Measurements from ENCODE around the gene SCGB3A2. TPM values are rescaled to one million over a fixed set of nuclear protein-coding genes. Genes with fewer than 3 reads are reported as not detected.

SCGB3A2 gene
- polyA plus RNA-seq, 3 donors = 1.3 to 15.9 (median 9.3) TPM

GRCh38 chr5:147842869-147843268 lies 35.6 kb upstream of the SCGB3A2 start:
- Histone ChIP-seq H3K36me3 (replicated peaks in 1 of 2; ENCODE audit: control insufficient read depth in 1 of 2, insufficient read depth in 2 of 2, low read length in 2 of 2) (no peaks in the 10 kb centered on the region), H3K9ac (ENCODE audit: insufficient read depth, low read length, poor library complexity, severe bottlenecking) (no peak overlapping the region), H3K79me2 (ENCODE audit: insufficient read depth, low read length) (no peaks in the 10 kb centered on the region), H3K4me1 (ENCODE audit: control insufficient read depth in 1 of 2, insufficient read depth in 2 of 2, low read length in 2 of 2) (no peaks in the 10 kb centered on the region), H3K27me3 (ENCODE audit: control insufficient read depth in 2 of 2, insufficient read depth in 2 of 2, low read length in 2 of 2) (no peaks in the 10 kb centered on the region), H2AFZ (ENCODE audit: insufficient read depth, low read depth, low read length, poor library complexity, severe bottlenecking) (no peak overlapping the region), H4K20me1 (ENCODE audit: insufficient read depth, low read length) (no peaks in the 10 kb centered on the region), H3K4me2 (replicated peaks; ENCODE audit: extremely low read depth, low read length, poor library complexity, severe bottlenecking) (no peak overlapping the region), H3K27ac (ENCODE audit: low read depth in 1 of 2, low read length in 2 of 2) (no peak overlapping the region), H3K9me3 (replicated peaks in 1 of 2; ENCODE audit: control insufficient read depth in 1 of 2, insufficient read depth in 1 of 2, low read length in 2 of 2) (no peaks in the 10 kb centered on the region), H3K4me3 (replicated peaks in 1 of 3; ENCODE audit: low read depth in 2 of 3, low read length in 3 of 3) (no peak overlapping the region)
- no peak for DNase-seq
- TF ChIP-seq, protein P1, sequence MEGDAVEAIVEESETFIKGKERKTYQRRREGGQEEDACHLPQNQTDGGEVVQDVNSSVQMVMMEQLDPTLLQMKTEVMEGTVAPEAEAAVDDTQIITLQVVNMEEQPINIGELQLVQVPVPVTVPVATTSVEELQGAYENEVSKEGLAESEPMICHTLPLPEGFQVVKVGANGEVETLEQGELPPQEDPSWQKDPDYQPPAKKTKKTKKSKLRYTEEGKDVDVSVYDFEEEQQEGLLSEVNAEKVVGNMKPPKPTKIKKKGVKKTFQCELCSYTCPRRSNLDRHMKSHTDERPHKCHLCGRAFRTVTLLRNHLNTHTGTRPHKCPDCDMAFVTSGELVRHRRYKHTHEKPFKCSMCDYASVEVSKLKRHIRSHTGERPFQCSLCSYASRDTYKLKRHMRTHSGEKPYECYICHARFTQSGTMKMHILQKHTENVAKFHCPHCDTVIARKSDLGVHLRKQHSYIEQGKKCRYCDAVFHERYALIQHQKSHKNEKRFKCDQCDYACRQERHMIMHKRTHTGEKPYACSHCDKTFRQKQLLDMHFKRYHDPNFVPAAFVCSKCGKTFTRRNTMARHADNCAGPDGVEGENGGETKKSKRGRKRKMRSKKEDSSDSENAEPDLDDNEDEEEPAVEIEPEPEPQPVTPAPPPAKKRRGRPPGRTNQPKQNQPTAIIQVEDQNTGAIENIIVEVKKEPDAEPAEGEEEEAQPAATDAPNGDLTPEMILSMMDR (IDR thresholded peaks at IDR 0.05) = no peak
- H3K27me3 Mint-ChIP-seq (ENCODE audit: low read depth in 3 of 3) = peaks cover 0 to 2% (median 2%) of the 10 kb centered on the region in 3 donors
- peaks cover 0 to 4% (median 0%) of the 10 kb centered on the region in 7 donors for H3K9me3 Mint-ChIP-seq
- intact Hi-C loops (cut with micrococcal nuclease) = no loop called here
- no peak overlapping the region for H3K27ac Mint-ChIP-seq
- no peaks in the 10 kb centered on the region for H3K4me1 Mint-ChIP-seq
- H3K4me3 Mint-ChIP-seq = no peak overlapping the region
- whole genome bisulfite sequencing (ENCODE audit: insufficient coverage) = 78% methylated on average over 1 of the region's 2 CpGs
- H3K36me3 Mint-ChIP-seq = no peaks in the 10 kb centered on the region

GRCh38 chr5:147844846-147845245 lies 33.7 kb upstream of the SCGB3A2 start:
- no peak for DNase-seq
- H3K27ac Mint-ChIP-seq = no peak overlapping the region
- intact Hi-C loops (cut with micrococcal nuclease) = no loop called here

More at GRCh38 chr5:147844846-147845245, 33.7 kb upstream of the SCGB3A2 start:
- H3K9me3 Mint-ChIP-seq = no peaks in the 10 kb centered on the region
- no peaks in the 10 kb centered on the region for H4K20me1 ChIP-seq (ENCODE audit: insufficient read depth, low read length)
- TF ChIP-seq, protein P1 (IDR thresholded peaks at IDR 0.05) = no peak
- no peak overlapping the region for H3K4me2 ChIP-seq (replicated peaks; ENCODE audit: extremely low read depth, low read length, poor library complexity, severe bottlenecking)
- H3K27me3 Mint-ChIP-seq (ENCODE audit: low read depth in 3 of 3) = peaks cover 0 to 2% (median 2%) of the 10 kb centered on the region in 3 donors
- no peak overlapping the region for H3K9ac ChIP-seq (ENCODE audit: insufficient read depth, low read length, poor library complexity, severe bottlenecking)
- H3K9me3 ChIP-seq (replicated peaks in 1 of 2; ENCODE audit: control insufficient read depth in 1 of 2, insufficient read depth in 1 of 2, low read length in 2 of 2) = no peaks in the 10 kb centered on the region
- H3K4me1 Mint-ChIP-seq = no peaks in the 10 kb centered on the region
- no peaks in the 10 kb centered on the region for H3K79me2 ChIP-seq (ENCODE audit: insufficient read depth, low read length)
- H3K4me3 ChIP-seq (replicated peaks in 1 of 3; ENCODE audit: low read depth in 2 of 3, low read length in 3 of 3) = no peak overlapping the region
- H3K4me3 Mint-ChIP-seq = no peak overlapping the region
- no peak overlapping the region for H2AFZ ChIP-seq (ENCODE audit: insufficient read depth, low read depth, low read length, poor library complexity, severe bottlenecking)
- H3K27me3 ChIP-seq (ENCODE audit: control insufficient read depth in 2 of 2, insufficient read depth in 2 of 2, low read length in 2 of 2) = no peaks in the 10 kb centered on the region
- WGBS (ENCODE audit: insufficient coverage) = no CpG with 5 or more reads among the region's 3 CpGs
- no peaks in the 10 kb centered on the region for H3K36me3 ChIP-seq (replicated peaks in 1 of 2; ENCODE audit: control insufficient read depth in 1 of 2, insufficient read depth in 2 of 2, low read length in 2 of 2)
- H3K36me3 Mint-ChIP-seq = no peaks in the 10 kb centered on the region
- H3K27ac ChIP-seq (ENCODE audit: low read depth in 1 of 2, low read length in 2 of 2) = no peak overlapping the region
- H3K4me1 ChIP-seq (ENCODE audit: control insufficient read depth in 1 of 2, insufficient read depth in 2 of 2, low read length in 2 of 2) = no peaks in the 10 kb centered on the region
